NCI-H2171 (cell line): ENCODE measurements around the gene CKAP4.

ENCODE experiments used
- DNase-seq: peaks from one replicate; lab custom pipeline; 2025; lab: John Stamatoyannopoulos, UW

CKAP4 gene

DNA sequence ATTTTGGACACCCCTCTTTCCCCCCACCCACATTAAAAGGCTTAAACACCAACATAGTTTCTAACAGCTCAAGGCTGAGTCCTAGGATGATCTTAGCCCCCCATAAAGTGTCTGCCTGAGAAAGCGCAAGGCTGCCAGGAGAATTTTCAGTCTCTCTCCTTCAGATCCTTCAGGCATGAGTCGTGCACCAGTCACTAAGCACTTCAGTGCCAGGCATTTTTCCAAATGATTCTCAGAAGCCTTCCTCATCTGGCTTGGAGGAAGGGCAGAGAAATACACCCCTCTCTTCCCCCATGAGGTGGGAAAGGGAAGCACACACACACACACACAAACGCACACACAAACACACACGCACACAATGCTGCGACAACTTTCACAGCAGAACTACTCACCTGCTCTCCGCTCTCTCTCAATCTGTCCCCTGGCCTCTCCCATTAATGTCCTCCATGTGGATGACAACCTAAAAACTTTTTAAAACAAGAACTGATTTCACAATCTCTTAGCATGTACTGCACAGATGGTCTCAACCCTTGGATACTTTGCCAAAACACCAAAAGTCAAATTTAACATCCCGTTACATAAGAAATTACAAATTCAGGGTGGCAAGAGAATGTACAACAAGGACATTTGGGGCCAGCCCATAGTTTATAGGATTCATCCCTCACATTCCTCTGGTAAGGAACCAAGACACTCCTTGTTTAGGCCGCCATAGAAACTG is 49.8 kb downstream of the CKAP4 start:
- DNase-seq = no peak

DNA sequence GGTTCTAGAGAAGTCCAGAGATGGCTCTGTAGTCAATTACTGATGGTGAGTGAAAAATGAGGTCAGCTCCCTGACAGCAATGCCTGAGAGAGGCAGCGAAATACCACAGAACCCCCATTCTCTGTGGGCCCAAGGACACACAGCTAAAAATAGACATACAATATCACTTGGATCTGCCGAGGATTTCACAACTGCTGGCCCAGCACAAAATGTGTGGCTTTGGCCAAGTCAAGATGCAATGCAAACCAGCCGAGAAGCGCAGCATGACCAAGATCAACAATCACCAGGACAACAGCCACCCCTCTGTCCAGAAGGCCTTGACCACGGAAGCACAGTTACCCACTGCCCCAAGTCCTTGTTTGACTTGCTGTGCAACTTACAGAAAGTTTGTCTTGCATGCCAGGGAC is 52.2 kb downstream of the CKAP4 start:
- no peak for DNase-seq

DNA sequence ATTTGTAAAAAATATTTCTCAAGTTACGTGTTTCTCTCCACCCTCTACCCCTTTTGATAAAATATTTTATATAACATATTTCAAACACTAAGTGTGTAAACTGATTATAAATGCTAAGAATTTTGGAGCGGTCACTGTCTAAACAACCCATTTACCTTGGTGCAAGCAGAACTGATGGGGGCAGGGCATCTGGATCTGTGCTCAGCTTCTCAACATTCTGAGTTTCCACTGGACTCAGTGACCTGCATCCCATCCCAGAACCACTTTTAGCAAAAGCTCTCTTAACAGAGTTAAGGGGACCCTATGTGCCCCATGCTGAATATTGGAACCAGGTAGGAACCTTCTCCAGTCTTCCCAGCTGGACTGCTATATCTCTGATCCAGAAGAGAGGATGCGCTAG is 53.5 kb downstream of the CKAP4 start:
- no peak for DNase-seq

DNA sequence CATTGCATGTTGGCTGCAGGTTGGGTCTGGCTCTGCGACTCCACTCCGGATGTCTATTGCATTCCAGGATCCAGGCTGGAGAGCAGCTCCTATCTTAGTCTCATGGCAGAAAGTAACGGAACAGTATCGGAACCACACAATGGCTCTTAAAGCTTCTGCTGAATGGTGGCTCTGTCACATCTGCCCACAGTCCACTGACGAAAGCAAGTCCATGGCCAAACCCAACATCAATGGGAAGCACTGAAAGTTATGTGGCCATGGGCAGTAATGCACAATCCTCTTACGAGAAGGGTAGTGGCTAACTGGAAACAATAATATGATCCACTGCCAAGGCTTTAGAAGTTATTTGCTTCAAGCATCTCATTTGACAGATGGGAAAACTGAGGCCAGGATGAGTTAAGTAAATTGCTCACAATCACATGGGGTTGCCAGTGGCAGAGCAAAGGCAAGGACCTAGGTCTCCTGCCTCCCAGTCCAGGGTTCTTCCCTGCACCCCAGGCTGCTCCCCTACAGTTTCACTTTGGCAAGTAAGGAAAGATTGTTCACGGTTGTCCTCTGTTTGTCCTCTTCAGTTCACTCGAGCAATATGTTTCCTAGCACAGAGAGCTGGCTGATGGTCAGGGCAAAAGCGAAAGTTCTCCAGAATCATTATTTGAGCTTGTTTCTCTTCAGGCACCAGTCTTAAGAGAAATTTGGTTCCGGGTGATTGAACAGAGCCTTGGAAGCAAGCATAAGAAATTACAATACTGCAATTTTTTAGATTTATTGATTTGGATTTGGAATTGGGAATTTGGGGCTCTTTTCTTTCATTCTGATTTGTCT is 54.2 kb downstream of the CKAP4 start:
- no peak for DNase-seq

DNA sequence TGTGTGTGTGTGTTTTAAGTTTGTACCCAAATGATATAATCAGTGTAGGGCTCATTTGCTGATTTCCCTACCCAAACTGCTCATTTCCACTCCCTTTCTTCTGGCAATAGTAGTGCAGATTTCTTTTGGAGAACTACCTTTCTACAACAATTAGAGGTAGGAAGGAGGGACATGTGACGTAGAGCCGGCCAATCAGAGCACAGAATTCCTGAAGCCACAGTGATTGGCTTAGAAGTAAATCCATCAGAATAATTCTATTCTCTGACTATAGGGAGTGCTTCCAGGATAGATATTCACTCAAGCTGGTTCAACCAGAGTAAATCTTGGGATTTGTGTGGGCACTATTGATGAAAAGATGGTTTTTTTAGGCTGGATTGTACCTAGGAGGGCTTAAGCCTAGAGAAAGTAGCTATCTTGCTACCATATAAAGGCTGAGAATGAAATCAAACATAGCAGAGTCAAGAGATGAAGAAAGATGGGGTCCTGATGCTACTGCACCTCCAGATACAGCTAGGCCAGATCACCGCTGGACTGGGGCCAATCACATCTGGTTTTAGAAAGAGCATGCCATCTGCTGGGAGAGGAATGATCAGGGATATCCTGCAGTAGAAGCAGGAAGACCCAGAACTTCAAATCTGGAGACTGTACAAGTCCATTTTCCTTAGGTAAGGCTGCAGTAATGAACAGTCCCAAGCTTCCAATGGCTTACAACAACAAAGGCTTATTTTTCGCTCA is 55.0 kb downstream of the CKAP4 start:
- no peak for DNase-seq

DNA sequence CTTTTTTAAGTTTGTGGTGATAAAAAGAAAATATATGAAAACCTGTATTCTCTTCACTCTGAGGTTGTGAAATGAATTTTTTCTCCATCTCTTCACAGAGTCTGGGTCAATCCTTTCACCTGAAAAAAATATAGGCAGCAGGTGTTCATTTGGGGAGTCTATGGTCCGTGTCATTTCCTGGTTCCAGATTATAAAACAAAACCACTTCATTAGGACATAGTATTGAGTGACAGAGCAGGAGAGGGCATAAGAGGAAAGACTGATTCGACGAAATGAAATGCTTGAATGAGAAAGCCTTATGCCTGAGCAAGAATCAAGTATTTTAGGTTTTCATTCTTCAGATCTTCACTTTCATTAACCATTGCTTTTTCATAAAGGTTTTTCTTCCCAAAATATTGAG is 57.2 kb downstream of the CKAP4 start:
- no peak for DNase-seq

DNA sequence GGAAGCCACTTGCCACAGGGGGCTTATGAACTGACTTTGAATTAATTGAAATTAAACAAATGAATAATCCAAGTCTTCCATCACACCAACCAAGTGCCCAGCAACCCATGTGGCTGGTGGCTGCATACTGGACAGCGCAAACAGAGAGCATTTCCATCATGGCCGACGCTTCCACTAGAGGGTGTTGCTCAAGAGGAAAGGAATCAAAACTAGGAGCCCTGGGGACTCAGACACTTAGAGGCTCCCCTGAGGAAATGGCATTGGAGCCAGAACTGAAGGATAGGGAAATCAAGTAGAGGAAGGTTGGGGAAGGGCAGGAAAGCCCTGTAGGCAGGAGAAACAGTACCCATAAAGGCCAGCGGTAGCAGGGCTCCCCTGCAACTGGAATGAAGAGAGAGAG is 58.5 kb downstream of the CKAP4 start:
- DNase-seq = no peak

DNA sequence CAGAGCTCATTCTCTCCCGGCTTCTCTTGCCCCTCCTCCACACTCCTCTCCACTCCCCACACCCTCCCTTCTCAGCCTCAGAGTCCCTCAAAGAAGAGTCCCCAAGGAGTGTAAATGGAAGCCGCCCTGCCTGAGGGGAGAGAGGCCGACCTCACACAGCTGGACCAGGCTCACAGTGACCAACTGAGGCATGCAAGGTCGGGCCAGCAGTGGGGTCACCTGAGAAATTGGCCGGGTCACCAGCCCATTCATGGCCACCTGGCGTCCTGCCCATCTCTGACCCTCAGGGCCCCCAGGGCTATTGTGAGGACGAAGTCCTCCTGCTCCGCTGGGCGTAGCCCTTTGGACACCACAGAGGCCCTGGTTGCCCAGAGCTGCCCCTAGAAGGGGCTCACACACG is 59.6 kb downstream of the CKAP4 start:
- no peak for DNase-seq
